Tibial nerve (tissue), 4 donors: ENCODE data around the gene VAMP2. TPM values are rescaled to one million over a fixed set of nuclear protein-coding genes. Genes with fewer than 3 reads are reported as not detected.

Experiments
- DNase-seq, 2 donors: peaks; one replicate each; pipeline ENCODE4 v3.0.0-alpha.2; 2019; ENCODE audit warnings: low spot score in 2 of 2
- H3K27ac ChIP-seq, 4 donors: fragments of 200-600 bp; sonication (generic) in 3 of 4; one replicate each; pipeline ENCODE4 v1.5.1; 2017 to 2019; ENCODE audit warnings: mild to moderate bottlenecking in 1 of 4
- H3K27me3 ChIP-seq, 2 donors: fragments of 200-600 bp; sonication (generic) in 1 of 2; one replicate each; pipeline versions ENCODE4 v1.5.1 to v1.6.0; 2017 to 2019
- H3K36me3 ChIP-seq, 3 donors: fragments of 200-600 bp; sonication (generic); one replicate each; pipeline ENCODE4 v1.5.1; 2018 to 2019
- H3K4me1 ChIP-seq, 4 donors: fragments of 200-600 bp; sonication (generic) in 3 of 4; one replicate each; pipeline ENCODE4 v1.5.1; 2017 to 2019
- H3K4me3 ChIP-seq, 4 donors: fragments of 200-600 bp; sonication (generic) in 3 of 4; one replicate each; pipeline ENCODE4 v1.5.1; 2017 to 2019; ENCODE audit warnings: mild to moderate bottlenecking in 1 of 4, moderate library complexity in 1 of 4
- H3K9me3 ChIP-seq, 4 donors: fragments of 200-600 bp; sonication (generic) in 3 of 4; one replicate each; pipeline ENCODE4 v1.5.1; 2017 to 2019
- EP300 ChIP-seq, 2 donors: sonication (generic); formaldehyde crosslinking; IDR thresholded peaks; one replicate each; pipeline ENCODE4 v1.6.1; 2017; ENCODE audit warnings: antibody characterized with exemption in 2 of 2, mild to moderate bottlenecking in 1 of 2
- POLR2A ChIP-seq, 2 donors: fragments of 450-650 bp; IDR thresholded peaks; one replicate each; pipeline ENCODE4 v1.6.1; 2017; ENCODE audit warnings: antibody characterized with exemption in 2 of 2, mild to moderate bottlenecking in 2 of 2, moderate library complexity in 2 of 2
- WGBS, 2 donors: methylation state at CpG; one replicate each; pipeline ENCODE4 v1.1.5; 2018; 5-methylcytosine and 5-hydroxymethylcytosine counted together
- total RNA-seq, 4 donors: library from RNA; depleted of rRNA; stranded (reverse); fragments of >200 nt; gene quantifications; one replicate each; pipeline ENCODE4 v1.1.0, GENCODE V29; 2016
- TF ChIP-seq, protein P1 (sequence below), 5 experiments: fragments of 200-600 bp in 3 of 5; fragments of 450-650 bp in 2 of 5; sonication (generic) in 3 of 5; IDR thresholded peaks; one replicate each; pipeline ENCODE4 v1.5.1; 2016 to 2019; ENCODE audit warnings: antibody characterized with exemption in 5 of 5, mild to moderate bottlenecking in 3 of 5, moderate library complexity in 2 of 5

The VAMP2 gene, protein sequence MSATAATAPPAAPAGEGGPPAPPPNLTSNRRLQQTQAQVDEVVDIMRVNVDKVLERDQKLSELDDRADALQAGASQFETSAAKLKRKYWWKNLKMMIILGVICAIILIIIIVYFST
- total RNA-seq, result 10 to 100 TPM; 48.0 to 72.1 (median 59.0) TPM

DNA sequence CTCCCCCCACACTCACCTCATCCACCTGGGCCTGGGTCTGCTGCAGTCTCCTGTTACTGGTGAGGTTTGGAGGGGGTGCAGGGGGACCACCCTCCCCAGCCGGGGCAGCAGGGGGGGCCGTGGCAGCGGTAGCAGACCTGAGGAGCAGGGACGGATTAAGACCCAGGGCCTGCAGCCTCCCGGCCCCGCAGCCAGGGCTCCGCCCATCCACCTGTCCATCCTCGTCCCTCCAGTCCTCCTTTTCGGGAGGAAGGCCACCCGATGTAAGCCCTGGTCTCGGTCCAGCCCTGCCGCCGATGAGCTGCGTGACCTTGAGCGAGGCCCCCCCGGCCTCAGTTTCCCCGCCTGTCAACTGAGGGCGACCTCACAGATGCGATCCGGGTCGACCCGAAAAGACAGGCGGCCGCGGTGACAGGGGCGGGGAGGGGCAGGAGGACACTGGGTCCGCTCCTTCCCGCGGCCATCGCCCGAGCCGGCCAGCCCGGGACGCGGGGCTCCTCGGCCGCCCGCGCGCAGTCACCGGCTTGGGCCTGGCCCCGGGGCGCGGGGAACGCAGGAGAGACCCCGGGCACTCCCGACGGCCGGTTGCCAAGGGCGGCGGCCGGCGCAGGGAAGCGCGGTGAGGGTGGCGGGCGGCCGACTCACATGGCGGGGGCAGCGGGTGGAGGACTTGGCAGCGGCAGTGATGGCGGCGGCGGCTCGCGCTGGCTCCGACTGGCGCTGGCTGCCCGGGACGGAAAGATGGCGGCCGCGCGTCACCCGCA, at the start of gene VAMP2:
Gene VAMP2 (minus strand): TSS at position 716 of the 764 bp plus-strand sequence. CDS start 69 bp downstream, at position 647.
- H3K4me3 ChIP-seq, result peak within 1 kb of the TSS; percentile 75 to 100 (median 92)
- peaks cover 0 to 63% (median 41%) of the 10 kb centered on the region in 4 donors for H3K4me1 ChIP-seq
- TF ChIP-seq POLR2A (IDR thresholded peaks at IDR 0.05) (peak; percentile 96 to 97), EP300 (IDR thresholded peaks at IDR 0.05) (peak; percentile 27 to 90)
- TF ChIP-seq, protein P1, sequence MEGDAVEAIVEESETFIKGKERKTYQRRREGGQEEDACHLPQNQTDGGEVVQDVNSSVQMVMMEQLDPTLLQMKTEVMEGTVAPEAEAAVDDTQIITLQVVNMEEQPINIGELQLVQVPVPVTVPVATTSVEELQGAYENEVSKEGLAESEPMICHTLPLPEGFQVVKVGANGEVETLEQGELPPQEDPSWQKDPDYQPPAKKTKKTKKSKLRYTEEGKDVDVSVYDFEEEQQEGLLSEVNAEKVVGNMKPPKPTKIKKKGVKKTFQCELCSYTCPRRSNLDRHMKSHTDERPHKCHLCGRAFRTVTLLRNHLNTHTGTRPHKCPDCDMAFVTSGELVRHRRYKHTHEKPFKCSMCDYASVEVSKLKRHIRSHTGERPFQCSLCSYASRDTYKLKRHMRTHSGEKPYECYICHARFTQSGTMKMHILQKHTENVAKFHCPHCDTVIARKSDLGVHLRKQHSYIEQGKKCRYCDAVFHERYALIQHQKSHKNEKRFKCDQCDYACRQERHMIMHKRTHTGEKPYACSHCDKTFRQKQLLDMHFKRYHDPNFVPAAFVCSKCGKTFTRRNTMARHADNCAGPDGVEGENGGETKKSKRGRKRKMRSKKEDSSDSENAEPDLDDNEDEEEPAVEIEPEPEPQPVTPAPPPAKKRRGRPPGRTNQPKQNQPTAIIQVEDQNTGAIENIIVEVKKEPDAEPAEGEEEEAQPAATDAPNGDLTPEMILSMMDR (IDR thresholded peaks at IDR 0.05), result peak in 2 of 5 experiments; percentile 34 to 45
- H3K27ac ChIP-seq, result peak within 1 kb of the TSS; percentile 98 to 100 (median 100)
- 0 to 1% methylated on average over 12 to 50 of the region's 75 CpGs for WGBS, 2 donors
- H3K36me3 ChIP-seq, result peaks cover 0 to 24% (median 3%) of the 10 kb centered on the region in 3 donors
- H3K9me3 ChIP-seq, result no peaks in the 10 kb centered on the region
- no peaks in the 10 kb centered on the region for H3K27me3 ChIP-seq
- peak; percentile 68 to 72 for DNase-seq

DNA sequence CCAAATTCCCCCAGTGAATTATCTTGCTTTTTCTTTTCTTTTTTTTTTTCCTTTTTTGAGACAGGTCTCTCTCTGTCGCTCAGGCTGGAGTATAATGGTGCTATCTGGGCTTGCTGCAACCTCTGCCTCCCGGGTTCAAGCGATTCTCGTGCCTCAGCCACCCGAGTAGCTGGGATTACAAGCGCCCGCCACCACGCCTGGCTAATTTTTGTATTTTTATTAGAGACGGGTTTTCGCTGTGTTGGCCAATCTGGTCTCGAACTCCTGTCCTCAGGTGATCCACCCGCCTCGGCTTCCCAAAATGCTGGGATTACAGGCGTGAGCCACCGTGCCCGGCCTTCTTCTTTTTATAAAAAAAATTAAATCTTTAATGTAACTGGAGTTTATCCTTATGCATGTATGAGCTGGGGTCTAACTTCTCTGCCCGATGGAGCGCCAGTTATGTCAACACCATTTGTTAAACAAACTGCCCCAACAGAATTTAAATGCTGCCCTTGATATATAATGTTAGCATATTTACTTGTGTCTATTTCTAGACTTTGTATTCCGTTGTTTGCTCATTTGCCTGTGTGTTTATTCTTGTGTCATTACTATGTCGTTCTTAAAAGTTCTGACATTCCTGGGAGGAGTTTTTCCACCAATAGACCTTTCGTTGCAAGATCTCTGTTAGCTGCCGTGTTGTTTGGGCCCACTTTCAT, 48.2 kb upstream of the VAMP2 start:
- Histone ChIP-seq H3K36me3 (no peaks in the 10 kb centered on the region), H3K4me3 (peak overlapping the region; percentile 45 to 66 (median 52)), H3K27ac (peak overlapping the region; percentile 80 to 93 (median 84)), H3K9me3 (no peaks in the 10 kb centered on the region), H3K4me1 (peaks cover 0 to 15% (median 7%) of the 10 kb centered on the region in 4 donors), H3K27me3 (no peaks in the 10 kb centered on the region)
- TF ChIP-seq EP300 (IDR thresholded peaks at IDR 0.05) (no peak), POLR2A (IDR thresholded peaks at IDR 0.05) (peak in 1 of 2 donors; percentile 11)
- TF ChIP-seq, protein P1 (IDR thresholded peaks at IDR 0.05), result no peak
- DNase-seq, result no peak
- WGBS, 2 donors, result 17% methylated on average over 22 of the region's 22 CpGs

DNA sequence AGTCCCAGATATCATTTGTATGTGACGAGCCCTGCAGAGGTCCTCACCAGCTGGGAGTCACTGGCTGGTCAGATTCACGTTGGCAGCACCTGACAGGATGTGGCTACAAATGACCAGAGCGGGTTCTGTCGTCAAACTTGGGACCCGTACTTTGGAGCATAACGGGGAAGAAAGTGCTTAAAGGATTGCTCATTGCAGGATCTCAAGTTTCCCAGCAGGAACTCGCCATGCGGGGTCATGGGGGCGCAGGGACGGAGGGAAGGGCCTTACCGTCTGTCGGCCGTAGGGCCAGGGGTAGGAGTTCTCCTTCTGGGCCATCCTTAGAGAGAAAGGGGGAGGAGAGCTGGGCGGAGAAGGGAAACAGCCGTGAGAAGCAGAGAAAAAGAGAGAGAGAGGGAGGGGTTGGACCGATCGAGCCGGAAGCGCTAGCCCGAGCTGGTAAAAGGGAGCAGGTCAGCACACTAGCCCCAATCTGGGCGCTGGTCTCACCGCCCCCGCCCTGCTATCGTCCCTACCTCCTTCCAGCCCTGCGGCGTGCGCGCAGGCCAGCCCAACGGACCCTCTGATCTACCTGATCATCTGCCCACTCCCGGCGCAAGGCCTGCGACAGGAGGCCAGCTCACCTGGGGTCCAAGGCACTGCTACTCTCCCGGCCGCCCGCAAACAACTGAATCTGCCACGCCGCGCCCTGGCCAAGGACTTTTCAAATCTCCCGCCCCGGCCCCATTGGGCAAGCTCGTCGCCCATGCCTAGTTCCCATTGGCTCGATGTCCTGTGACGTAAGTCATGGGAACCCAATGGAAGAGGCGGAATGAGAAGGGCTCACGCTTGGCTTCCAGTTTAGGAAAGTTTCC, 47.4 kb upstream of the VAMP2 start, which contains the start of gene AURKB:
Gene AURKB (minus strand): TSS at position 669 of the 854 bp plus-strand sequence. CDS start 351 bp downstream, at position 318.
- Histone ChIP-seq H3K9me3 (no peaks in the 10 kb centered on the region), H3K27me3 (no peaks in the 10 kb centered on the region), H3K4me1 (peaks cover 0 to 15% (median 7%) of the 10 kb centered on the region in 4 donors), H3K36me3 (no peaks in the 10 kb centered on the region), H3K27ac (peak within 1 kb of the TSS; percentile 80 to 93 (median 84)), H3K4me3 (peak within 1 kb of the TSS; percentile 45 to 66 (median 52))
- 2 to 3% methylated on average over 45 of the region's 46 CpGs for WGBS, 2 donors
- DNase-seq, result peak; percentile 91 to 98
- TF ChIP-seq, protein P1 (IDR thresholded peaks at IDR 0.05), result no peak
- peak in 1 of 2 donors; percentile 80 for TF ChIP-seq EP300 (IDR thresholded peaks at IDR 0.05)

DNA sequence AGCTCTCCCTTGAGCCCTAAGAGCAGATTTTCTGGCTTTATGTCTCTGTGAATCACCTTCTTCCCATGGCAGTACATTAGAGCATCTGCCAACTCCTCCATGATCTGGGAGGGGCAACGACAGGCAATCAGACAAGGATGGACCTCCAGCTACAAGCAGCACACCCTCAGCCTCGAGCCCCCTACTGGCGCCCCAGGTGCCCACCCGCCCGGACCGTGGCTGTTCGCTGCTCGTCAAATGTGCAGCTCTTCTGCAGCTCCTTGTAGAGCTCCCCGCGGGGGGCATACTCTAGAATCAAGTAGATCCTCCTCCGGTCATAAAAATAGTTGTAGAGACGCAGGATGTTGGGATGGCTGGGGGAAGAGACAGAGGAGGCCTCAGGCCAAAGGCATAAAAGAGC, 43.8 kb upstream of the VAMP2 start:
- H3K4me1 ChIP-seq, result peaks cover 0 to 15% (median 7%) of the 10 kb centered on the region in 4 donors
- no peaks in the 10 kb centered on the region for H3K9me3 ChIP-seq
- H3K36me3 ChIP-seq, result no peaks in the 10 kb centered on the region
- 82 to 91% methylated on average over 12 of the region's 12 CpGs for WGBS, 2 donors
- H3K27ac ChIP-seq, result peak overlapping the region in 2 of 4 donors; percentile 32 to 76
- no peak for DNase-seq
- TF ChIP-seq, protein P1 (IDR thresholded peaks at IDR 0.05), result no peak
- TF ChIP-seq POLR2A (IDR thresholded peaks at IDR 0.05) (no peak), EP300 (IDR thresholded peaks at IDR 0.05) (no peak)
- H3K27me3 ChIP-seq, result no peaks in the 10 kb centered on the region
- H3K4me3 ChIP-seq, result peak overlapping the region in 1 of 4 donors; percentile 32
